SIG-M5 treated with dmso at 0.1 percent for 504 hours (cell line): ENCODE results near the gene APOC4.
"Not testable (repeated sequence)": the region's sequence is repeated elsewhere in the genome, so short reads cannot be mapped to it uniquely, and the experiment has no call there.

Source experiments
- DNase-seq: peaks from one replicate; lab custom pipeline; 2025; ENCODE audit not compliant: unreplicated experiment; lab: John Stamatoyannopoulos, UW

The APOC4 gene, protein sequence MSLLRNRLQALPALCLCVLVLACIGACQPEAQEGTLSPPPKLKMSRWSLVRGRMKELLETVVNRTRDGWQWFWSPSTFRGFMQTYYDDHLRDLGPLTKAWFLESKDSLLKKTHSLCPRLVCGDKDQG

GRCh38 chr19:44942067-44942571 is at the start of gene APOC4:
TSS of gene APOC4 (plus strand) at chr19:44942237. CDS start at chr19:44942278, 41 bp downstream.
- DNase-seq = no peak

DNA sequence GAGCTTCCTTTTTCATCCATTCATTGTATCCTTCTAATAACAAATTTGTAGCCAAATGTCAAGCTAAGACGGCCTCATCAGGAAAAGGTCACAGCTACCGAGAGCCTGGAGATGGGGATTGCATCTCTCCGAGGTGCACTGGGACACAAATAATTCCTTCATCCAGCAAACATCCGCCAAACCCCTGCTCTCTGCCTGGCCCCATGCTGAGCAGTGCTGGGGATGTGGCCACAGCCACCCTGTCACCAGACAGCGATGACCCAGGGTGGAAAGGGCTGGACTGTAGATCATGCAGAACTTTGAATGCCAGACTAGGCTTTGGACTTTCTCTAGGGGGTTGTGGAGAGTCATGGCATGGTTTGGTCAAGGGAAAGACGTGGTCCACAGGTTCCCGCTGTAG is 49.1 kb upstream of the APOC4 start:
- DNase-seq = no peak

DNA sequence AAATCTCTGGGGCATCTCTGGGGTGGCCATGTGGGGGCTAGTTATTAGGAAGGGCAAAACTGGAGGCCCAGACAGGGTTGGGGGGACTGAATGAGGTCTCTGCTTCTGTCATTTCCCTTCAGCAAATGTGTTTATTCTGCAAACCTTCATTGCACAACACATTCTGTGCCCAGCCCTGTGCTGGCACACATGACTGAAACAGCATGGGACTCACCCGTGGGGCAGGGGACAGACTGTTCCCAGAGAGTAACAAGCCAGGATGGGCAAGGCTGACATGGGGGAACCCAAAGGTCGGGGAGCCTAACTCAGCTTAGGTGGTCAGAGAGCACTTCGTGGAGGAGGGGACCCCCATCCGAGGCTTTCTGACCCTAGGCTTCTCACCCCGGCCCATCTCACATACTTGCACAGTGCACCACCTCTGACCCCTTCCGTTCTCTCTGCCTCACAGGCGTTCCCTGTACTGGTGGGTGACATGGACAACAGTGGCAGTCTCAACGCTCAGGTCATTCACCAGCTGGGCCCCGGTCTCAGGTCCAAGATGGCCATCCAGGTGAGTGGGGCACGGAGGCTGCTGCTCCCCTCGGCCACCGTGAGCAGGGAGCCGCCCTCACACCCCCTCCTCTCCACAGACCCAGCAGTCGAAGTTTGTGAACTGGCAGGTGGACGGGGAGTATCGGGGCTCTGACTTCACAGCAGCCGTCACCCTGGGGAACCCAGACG is 48.5 kb upstream of the APOC4 start:
- no peak for DNase-seq

- DNase-seq = no peak
Measured at GRCh38 chr19:44894052-44894400, 48.0 kb upstream of the APOC4 start.

- DNase-seq = no peak
Measured at GRCh38 chr19:44894946-44895345, 47.1 kb upstream of the APOC4 start.

- DNase-seq = no peak
Measured at GRCh38 chr19:44897835-44898234, 44.2 kb upstream of the APOC4 start.

- DNase-seq = no peak
Measured at GRCh38 chr19:44900328-44901244, 41.5 kb upstream of the APOC4 start.

DNA sequence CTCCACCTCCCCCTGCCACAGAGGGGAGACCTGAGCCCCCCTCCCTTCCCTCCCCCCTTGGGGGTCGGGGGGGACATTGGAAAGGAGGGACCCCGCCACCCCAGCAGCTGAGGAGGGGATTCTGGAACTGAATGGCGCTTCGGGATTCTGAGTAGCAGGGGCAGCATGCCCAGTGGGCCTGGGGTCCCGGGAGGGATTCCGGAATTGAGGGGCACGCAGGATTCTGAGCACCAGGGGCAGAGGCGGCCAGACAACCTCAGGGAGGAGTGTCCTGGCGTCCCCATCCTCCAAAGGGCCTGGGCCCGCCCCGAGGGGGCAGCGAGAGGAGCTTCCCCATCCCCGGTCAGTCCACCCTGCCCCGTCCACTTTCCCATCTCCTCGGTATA is 38.8 kb upstream of the APOC4 start:
- DNase-seq = no peak

DNA sequence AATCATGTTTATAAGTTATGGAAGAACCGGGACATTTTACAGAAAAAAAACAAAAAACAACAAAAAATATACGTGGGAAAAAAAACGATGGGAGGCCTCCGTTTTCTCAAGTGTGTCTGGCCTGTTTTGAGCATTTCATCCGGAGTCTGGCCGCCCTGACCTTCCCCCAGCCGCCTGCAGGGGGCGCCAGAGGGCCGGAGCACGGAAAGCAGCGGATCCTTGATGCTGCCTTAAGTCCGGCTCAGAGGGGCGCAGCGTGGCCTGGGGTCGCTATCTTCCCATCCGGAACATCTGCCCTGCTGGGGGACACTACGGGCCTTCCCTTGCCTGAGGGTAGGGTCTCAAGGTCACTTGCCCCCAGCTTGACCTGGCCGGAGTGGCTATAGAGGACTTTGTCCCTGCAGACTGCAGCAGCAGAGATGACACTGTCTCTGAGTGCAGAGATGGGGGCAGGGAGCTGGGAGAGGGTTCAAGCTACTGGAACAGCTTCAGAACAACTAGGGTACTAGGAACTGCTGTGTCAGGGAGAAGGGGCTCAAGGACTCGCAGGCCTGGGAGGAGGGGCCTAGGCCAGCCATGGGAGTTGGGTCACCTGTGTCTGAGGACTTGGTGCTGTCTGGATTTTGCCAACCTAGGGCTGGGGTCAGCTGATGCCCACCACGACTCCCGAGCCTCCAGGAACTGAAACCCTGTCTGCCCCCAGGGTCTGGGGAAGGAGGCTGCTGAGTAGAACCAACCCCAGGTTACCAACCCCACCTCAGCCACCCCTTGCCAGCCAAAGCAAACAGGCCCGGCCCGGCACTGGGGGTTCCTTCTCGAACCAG is 38.2 kb upstream of the APOC4 start:
- DNase-seq = peak; percentile 37

DNA sequence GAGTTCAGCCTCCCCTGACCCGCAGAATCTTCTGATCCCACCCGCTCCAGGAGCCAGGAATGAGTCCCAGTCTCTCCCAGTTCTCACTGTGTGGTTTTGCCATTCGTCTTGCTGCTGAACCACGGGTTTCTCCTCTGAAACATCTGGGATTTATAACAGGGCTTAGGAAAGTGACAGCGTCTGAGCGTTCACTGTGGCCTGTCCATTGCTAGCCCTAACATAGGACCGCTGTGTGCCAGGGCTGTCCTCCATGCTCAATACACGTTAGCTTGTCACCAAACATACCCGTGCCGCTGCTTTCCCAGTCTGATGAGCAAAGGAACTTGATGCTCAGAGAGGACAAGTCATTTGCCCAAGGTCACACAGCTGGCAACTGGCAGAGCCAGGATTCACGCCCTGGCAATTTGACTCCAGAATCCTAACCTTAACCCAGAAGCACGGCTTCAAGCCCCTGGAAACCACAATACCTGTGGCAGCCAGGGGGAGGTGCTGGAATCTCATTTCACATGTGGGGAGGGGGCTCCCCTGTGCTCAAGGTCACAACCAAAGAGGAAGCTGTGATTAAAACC is 37.5 kb upstream of the APOC4 start:
- no peak for DNase-seq

DNA sequence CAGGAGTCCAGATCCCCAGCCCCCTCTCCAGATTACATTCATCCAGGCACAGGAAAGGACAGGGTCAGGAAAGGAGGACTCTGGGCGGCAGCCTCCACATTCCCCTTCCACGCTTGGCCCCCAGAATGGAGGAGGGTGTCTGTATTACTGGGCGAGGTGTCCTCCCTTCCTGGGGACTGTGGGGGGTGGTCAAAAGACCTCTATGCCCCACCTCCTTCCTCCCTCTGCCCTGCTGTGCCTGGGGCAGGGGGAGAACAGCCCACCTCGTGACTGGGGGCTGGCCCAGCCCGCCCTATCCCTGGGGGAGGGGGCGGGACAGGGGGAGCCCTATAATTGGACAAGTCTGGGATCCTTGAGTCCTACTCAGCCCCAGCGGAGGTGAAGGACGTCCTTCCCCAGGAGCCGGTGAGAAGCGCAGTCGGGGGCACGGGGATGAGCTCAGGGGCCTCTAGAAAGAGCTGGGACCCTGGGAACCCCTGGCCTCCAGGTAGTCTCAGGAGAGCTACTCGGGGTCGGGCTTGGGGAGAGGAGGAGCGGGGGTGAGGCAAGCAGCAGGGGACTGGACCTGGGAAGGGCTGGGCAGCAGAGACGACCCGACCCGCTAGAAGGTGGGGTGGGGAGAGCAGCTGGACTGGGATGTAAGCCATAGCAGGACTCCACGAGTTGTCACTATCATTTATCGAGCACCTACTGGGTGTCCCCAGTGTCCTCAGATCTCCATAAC is 36.4 kb upstream of the APOC4 start, which contains the start of gene APOE:
TSS of gene APOE (plus strand) at position 360 of the 724 bp plus-strand sequence. CDS start 829 bp downstream, outside the sequence.
- DNase-seq = no peak

GRCh38 chr19:44907613-44908012 is 34.4 kb upstream of the APOC4 start:
- DNase-seq = no peak

DNA sequence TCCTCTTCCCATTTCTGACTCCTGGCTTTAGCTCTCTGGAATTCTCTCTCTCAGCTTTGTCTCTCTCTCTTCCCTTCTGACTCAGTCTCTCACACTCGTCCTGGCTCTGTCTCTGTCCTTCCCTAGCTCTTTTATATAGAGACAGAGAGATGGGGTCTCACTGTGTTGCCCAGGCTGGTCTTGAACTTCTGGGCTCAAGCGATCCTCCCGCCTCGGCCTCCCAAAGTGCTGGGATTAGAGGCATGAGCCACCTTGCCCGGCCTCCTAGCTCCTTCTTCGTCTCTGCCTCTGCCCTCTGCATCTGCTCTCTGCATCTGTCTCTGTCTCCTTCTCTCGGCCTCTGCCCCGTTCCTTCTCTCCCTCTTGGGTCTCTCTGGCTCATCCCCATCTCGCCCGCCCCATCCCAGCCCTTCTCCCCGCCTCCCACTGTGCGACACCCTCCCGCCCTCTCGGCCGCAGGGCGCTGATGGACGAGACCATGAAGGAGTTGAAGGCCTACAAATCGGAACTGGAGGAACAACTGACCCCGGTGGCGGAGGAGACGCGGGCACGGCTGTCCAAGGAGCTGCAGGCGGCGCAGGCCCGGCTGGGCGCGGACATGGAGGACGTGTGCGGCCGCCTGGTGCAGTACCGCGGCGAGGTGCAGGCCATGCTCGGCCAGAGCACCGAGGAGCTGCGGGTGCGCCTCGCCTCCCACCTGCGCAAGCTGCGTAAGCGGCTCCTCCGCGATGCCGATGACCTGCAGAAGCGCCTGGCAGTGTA is 33.8 kb upstream of the APOC4 start:
- no peak for DNase-seq

DNA sequence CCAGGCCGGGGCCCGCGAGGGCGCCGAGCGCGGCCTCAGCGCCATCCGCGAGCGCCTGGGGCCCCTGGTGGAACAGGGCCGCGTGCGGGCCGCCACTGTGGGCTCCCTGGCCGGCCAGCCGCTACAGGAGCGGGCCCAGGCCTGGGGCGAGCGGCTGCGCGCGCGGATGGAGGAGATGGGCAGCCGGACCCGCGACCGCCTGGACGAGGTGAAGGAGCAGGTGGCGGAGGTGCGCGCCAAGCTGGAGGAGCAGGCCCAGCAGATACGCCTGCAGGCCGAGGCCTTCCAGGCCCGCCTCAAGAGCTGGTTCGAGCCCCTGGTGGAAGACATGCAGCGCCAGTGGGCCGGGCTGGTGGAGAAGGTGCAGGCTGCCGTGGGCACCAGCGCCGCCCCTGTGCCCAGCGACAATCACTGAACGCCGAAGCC is 33.2 kb upstream of the APOC4 start:
- DNase-seq = no peak

GRCh38 chr19:44909775-44910174 is 32.3 kb upstream of the APOC4 start:
- no peak for DNase-seq

DNA sequence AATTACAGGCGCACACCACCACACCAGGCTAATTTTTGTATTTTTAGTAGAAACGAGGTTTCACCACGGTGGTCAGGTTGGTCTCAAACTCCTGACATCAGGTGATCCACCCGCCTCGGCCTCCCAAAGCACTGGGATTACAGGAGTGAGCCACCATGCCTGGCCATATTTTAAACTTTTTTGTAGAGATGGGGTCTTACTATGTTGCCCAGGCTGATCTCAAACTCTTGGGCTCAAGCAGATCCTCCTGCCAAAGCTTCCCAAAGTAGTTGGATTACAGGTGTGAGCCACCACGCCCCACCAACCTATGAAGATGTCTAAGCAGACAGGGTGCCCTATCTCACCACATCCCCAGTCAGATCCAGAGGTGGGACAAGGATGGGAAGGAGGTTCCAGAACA is 30.1 kb upstream of the APOC4 start:
- not testable (repeated sequence) for DNase-seq

DNA sequence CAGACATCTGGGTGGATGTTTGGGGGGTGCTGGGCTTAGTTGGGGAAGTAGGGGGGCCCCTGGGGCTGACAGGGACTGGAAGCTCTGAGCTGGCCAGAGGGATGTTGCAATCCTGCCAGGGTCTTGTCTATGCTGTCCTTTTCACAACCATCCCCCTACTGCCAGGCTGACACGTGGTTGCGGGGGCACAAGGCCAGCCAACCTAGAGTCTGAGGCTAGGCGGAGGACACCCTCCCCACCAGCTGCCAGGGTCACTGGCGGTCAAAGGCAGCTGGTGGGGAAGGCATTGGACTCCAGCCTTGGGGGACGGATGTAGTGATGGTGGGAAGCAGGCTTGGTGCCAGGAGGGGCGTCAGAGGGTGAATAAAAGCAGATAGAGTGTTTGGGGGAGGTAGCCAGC is 29.2 kb upstream of the APOC4 start:
- no peak for DNase-seq

DNA sequence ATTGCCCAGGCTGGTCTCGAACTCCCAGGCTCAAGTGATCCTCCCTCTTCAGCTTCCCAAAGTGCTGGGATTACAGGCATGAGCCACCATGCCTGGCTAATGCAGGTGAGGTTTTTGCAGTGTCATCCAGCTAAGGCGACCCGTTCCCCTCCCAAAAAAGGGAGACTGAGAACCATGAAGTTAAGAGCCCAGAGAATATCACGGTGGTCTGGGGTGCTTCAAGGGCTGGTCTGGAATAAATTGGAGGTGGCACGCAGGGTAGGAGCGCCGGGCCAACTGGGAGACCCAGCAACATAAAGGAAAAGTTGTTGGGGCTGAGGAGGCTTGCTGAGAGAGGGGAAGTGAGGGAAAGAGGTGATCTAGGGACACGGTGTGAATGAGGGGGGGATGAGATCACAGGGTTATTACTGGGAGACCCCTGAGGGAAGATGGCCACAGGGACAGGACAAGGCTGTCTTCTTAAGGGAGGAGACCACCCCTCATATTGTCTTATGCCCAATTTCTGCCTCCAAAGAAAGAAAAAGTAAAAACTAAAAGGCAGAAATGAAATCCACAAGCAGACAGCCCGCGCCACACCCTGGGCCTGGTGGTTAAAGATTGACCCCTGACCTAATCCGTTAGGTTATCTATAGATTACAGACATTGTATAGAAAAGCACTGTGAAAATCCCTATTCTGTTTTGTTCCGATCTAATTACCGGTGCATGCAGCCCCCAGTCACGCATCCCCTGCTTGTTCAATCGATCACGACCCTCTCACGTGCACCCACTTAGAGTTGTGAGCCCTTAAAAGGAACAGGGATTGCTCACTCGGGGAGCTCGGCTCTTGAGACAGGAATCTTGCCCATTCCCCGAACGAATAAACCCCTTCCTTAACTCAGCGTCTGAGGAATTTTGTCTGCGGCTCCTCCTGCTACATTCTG is 28.3 kb upstream of the APOC4 start:
- not testable (repeated sequence) for DNase-seq
